ENCODE results near the gene CEP85.

CEP85 gene, protein sequence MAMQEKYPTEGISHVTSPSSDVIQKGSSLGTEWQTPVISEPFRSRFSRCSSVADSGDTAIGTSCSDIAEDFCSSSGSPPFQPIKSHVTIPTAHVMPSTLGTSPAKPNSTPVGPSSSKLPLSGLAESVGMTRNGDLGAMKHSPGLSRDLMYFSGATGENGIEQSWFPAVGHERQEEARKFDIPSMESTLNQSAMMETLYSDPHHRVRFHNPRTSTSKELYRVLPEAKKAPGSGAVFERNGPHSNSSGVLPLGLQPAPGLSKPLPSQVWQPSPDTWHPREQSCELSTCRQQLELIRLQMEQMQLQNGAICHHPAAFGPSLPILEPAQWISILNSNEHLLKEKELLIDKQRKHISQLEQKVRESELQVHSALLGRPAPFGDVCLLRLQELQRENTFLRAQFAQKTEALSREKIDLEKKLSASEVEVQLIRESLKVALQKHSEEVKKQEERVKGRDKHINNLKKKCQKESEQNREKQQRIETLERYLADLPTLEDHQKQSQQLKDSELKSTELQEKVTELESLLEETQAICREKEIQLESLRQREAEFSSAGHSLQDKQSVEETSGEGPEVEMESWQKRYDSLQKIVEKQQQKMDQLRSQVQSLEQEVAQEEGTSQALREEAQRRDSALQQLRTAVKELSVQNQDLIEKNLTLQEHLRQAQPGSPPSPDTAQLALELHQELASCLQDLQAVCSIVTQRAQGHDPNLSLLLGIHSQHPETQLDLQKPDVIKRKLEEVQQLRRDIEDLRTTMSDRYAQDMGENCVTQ
- 40.9 to 62.6 (median 49.6) reads per million in 3 experiments for total RNA-seq

DNA sequence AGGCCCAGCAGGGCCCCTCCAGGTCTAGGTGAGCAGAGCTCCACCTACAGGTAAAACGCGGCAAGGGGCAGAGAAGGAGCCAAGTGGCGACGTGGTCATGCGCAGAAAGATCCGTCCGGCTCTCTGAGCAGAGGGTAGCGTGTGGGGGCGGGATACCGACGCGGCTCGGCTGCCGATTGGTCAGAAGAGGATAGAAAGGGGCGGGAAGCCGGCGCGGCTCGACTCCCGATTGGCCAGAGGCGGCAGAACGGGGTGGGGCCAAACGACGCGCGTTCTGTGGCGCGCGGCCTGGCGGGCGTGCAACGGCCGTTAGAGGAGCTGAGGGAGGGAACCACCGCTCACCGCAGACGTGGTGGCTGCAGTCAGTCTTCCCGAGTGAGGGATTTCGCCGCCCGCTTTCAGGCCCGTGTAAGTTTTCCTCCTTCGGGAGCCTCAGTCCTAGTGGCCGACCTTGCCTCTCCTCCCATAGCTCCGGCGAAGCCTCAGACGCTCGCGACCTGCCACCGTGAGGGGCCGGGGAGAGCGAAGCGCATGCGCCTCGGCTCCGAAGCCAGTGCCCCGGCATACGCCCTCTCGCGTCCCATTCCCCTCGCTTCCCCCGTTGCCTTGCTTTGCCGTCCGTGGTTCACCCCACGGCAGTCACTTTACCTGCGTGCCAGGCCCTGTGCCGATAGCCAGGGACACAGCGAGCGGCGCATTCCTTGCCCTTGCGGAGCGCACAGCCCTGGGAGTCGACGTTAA is at the start of gene CEP85:
CEP85 (plus strand) TSS at position 298 of the 741 bp plus-strand sequence. CDS start 5,584 bp downstream, outside the sequence.
- DNase-seq, result peak; percentile 98

DNA sequence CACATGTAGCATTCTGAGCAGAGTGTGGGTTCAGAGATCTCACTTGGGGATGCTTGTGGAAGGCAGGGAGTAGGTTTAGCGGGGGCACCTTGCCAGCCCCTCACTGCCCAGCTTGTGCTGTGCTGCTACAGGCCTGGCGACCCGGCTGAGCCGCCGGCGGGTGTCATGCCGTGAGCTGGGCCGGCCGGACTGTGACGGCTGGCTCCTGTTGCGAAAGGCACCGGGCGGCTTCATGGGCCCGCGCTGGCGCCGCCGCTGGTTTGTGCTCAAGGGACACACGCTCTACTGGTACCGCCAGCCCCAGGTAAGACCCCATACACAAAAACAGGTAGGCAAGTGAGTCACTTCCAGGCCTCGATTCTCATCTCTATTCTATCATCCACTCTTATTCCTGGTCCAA is 49.1 kb upstream of the CEP85 start:
- DNase-seq, result no peak

DNA sequence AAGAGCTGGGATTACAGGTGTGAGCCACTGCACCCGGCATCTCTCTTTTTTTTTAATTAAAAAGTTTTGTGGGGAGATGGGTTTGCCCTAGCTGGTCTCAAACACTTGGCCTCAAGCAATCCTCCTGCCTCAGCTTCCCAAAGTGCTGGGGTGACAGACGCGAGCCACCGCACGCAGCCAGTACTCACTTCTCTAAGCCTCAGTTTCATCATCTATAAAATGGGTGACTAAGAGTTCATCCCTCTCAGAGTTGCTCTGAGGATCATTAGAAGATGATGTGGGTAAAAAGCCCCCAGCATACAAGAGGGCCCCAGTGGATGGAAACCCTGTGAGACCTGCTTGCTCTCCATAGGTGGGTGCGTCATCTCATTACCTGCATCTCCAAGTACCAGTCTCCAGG is 46.1 kb upstream of the CEP85 start:
- no peak for DNase-seq

DNA sequence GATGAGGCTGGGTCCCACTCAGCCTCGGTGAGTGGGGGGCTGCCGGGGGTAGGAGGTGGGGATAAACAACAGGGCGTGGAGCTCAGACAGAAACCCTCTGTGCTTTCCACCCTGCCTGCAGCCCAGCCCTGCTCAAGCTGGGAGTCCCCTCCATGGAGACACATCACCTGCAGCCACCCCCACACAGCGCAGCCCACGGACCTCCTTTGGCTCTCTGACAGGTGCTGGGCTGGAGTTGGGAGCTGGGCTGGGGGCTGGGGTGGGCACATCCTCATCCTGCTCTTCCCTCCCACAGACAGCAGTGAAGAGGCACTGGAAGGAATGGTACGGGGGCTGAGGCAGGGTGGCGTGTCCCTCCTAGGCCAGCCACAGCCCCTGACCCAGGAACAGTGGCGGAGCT is 45.5 kb upstream of the CEP85 start:
- DNase-seq, result no peak

DNA sequence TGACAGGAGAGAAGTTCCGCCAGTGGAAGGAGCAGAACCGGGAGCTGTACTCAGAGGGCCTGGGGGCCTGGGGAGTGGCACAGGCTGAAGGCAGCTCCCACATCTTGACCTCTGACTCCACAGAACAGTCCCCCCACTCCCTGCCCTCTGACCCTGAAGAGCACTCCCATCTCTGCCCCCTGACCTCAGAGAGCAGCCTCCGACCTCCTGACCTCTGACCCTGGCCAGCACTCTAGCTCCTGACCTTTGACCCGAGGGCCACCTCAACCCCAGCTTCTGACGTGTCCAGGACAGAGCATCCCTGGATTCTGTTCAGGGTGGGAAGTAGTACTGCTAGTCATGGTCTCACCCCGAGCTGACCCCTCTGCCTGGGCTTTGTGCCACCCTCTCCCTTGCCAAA is 44.7 kb upstream of the CEP85 start:
- no peak for DNase-seq

DNA sequence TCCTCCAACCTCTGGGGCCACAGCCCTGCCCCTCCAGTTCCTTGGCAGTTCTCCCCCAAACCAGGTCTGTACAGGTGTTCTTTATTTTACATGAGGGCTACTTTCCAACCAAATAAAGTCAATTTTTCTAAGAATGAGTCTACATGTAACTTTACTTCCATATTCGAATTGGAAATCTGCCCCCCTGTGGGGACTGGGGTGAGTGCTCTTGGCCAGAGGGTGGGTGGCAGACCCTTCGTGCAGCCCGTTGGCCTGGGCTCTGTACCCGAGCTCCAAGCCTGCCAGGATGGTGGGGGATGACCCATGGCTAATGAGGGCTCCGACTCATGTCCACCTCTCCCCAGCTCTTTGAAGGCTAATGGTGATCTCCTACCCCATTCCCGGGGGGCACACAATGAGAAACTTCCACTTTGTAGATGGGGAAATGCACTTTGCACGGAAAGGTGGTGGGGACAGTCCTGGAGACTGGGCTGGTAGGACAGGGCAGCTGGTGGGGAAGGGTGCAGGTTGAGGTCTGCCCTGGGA is 44.2 kb upstream of the CEP85 start:
- no peak for DNase-seq

DNA sequence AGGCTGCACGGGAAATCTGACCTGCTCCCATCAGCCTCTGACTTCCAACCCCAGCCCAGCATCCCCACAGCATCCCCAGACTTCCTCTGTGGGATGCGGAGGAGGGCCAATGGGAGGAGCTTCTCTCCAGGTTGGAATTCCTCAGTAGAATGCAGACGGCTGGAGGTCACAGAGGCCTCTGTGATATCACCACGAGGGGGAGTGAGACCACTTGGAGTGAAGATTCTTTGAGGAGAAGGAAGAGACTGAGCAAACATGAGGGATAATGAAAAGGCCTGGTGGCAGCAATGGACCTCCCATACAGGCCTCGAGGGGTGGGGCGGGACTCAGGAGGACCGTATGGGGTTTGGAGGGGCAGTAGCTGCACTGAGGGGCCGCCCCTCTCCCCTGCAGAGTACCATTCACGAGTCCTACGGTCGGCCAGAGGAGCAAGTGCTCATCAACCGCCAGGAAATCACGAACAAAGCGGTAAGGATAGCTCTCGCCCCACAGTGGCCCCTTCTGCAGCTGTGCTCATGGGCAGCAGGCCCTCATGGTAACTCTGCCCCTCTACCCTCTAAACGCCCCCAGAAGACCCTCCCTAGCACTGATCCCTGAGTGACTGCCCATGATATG is 43.5 kb upstream of the CEP85 start, which contains the start of gene CATSPER4:
CATSPER4 (plus strand) TSS at position 230 of the 615 bp plus-strand sequence; CDS start at position 256, 26 bp downstream.
- DNase-seq, result peak; percentile 14

DNA sequence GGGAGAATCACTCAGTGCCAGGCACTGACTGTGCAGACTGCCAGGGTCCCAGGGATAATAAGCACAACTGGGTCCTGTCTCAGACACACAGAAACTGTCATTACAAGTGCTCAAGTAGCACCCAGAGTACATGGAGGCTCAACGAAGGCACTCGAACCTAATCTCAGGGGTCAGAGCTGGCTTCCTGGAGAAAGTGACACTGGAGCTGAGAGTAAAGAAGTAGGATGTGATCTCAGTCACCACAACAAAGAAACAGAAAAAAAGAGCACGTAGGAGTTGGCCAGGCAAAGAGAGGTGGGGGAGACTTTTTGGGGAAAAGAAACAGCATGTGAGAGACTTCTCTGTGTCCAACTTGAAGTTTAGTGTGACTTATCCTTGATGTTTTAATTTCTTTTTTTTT is 42.3 kb upstream of the CEP85 start:
- no peak for DNase-seq

DNA sequence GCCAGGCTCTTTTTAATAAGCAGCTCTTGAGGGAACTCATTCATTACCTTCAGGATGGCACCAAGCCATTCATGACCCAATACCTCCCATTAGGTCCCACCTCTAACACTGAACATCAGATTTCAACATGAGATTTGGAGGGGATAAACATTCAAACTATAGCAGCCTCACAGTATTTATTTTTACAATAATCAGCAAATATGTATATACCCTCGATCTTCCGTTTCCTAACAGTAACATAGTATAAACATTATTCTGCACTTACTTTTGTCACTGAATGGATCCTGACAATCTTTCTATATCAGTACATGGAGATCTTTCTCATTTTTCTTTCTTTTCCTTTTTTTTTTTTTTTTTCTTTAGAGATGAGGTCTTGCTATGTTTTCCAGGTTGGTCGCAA is 38.2 kb upstream of the CEP85 start:
- DNase-seq, result no peak

DNA sequence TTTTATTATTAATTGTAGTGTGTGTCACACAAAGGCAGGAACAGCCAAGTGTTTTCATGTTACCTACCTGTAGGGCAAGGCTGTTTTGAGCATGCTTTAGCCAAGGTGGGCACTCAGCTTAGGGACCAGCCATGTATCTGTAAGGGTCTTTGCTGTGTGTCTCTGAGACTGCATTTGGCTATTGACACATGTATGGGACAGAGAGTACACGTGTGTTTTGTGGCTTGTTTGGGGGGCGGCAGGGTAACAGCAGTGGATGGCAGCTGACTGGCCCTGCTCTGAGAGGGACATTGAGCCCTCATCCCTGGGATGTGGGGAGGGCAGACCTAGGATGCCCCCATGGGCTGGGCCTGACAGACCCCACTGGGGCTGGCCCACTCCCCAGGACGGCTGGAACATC is 36.7 kb upstream of the CEP85 start:
- no peak for DNase-seq

DNA sequence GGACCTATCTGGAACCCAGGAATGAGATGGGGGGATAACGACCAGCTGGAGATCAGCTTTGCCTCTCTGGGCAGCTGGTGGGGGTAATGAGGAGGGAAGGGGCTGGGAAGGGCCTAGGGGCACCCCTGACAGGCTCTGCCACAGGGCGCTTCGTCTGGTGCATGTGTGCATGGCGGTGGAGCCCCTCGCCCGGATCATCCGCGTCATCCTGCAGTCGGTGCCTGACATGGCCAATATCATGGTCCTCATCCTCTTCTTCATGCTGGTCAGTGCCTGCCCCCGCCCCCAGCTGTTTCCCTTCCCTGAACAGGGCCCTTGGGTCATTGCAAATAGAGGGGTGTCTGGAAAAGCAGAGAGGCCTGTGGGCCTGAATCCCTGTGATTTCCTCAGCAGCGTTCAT is 36.2 kb upstream of the CEP85 start:
- DNase-seq, result no peak

DNA sequence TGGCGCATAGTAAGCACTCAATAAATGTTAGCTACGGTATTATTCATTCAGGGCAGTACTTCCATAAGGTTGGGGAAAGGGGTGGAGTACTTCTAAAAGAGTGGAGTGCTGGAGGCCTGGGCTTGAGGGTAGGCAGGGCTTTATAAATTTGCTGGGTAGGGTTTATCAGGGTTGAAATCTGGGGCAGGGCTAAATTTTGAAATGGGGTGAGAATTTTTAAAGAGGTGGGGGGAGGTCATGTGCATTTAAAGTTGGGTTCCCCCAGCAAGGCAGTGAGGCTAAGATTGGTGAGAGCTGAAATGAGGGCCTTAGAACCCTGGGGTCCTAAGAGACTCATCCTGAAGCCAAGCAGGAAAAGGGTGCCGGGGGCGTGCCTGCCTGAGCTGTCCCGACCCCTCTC is 33.6 kb upstream of the CEP85 start:
- no peak for DNase-seq

DNA sequence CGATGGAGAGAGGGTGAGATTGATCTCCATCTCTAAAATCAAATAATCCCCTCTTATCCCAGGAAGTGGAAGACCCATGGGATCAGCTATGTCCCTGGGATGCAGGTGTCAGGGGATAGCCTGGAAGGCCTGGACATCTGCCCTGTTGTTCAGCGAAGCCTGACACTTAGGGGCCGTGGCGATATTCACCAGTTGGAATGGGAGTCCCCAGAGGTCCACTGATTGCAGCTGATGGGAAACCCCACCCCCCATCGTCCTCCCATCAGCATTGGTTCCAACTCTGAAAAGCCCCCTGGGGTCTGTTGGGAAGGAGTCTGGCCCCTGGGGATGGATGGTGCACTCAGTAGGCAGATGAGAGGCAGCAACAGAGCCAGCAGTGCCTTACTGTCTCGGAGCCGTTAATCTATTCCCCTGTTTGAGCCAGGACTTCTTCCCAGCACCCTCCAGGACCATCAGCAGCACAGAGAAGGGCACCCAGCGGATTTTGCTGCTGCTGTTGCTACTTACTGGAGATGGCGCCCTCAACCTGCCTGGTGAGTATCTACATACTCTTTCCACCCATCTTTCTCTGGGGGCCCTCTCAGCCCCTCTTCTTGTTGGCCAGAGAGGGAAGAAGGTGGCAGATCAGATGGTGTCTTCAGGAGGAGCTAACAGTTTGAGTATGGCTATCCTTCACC is 30.2 kb upstream of the CEP85 start:
- DNase-seq, result no peak

DNA sequence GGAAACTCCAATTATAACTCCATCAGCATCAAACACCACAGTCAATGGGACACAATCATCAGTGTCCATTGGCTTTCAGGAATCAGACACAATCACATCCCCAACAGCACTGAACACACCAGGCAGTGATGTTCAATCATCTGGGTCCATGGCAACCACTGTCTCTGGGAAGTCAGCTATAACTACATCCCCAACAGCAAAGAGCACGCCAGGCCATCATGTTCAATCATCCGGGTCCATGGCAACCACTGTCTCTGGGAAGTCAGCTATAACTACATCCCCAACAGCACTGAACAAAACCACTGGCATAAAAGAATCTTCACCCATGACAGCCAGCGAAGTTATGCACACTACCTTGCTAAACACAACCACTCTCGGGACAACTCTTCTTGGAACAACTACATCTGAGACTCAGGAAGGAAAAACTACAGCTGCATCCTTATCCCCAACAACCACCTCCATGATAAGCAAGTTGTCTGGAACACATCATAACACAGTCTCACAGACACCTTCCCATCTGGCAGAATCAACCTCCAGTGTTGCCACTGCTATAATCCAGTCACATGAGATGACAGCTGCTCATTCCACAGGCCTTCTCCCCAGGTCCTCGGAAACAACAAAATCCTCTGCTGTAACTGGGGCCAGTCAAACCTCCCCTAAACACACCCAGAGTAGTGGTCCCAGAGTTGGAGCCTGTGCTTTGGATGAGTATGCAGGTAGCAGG is 23.7 kb upstream of the CEP85 start:
- no peak for DNase-seq

DNA sequence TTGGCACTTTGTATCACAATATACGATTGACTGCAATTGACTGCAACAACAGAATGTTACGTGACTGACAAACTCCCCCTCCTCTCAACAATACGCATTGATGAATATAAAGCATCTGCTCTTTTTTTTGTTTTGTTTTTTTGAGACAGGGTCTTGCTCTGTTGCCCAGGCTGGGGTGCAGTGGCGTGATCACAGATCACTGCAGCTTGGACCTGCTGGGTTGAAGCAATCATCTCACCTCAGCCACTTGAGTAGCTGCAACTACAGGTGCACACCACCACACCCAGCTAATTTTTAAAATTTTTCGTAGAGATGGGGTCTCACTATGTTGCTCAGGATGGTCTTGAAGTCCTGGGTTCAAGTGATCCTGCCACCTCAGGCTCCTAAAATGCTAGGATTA is 21.3 kb upstream of the CEP85 start:
- DNase-seq, result no peak

DNA sequence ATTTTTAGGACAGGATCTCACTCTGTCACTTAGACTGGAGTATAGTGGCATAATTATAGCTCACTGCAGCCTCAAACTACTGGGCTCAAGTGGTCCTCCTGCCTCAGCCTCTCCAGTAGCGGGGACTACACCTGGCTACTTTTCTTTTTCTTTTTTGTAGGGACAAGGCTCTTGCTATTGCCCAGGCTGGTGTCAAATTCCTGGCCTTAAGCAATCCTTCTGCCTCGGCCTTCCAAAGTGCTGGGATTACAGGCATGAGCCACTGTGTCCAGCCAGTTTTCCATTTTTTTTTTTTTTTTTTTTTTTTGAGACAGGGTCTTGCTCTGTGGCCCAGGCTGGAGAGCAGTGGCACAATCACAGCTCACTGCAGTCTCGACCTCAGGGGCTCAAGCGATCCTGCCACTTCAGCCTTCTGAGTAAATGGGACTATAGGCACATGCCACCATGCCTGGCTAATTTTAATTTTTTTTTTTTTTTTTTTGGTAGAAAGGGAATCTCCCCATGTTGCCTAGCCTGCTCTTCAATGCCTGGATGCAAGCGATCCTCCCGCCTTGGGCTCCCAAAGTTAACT is 20.6 kb upstream of the CEP85 start:
- DNase-seq, result no peak

DNA sequence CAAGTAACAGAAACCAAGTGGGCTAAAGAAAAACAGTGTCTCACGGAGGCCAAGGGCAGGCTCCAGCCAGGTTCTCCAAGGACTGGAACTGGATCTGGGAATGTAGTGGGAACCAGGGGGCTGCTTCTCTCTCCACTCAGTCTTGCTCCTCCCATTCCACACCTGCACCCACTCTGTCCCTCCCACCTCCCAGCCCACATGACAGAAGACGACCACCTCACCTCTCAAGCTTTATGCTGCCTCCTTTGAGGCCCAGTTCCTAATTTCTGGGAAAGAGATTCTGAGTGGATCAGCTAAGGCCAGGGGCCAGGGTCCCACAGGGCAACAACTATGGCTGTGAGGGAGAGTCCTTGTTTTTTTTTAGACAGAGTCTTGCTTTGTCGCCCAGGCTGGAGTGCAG is 18.8 kb upstream of the CEP85 start:
- no peak for DNase-seq

DNA sequence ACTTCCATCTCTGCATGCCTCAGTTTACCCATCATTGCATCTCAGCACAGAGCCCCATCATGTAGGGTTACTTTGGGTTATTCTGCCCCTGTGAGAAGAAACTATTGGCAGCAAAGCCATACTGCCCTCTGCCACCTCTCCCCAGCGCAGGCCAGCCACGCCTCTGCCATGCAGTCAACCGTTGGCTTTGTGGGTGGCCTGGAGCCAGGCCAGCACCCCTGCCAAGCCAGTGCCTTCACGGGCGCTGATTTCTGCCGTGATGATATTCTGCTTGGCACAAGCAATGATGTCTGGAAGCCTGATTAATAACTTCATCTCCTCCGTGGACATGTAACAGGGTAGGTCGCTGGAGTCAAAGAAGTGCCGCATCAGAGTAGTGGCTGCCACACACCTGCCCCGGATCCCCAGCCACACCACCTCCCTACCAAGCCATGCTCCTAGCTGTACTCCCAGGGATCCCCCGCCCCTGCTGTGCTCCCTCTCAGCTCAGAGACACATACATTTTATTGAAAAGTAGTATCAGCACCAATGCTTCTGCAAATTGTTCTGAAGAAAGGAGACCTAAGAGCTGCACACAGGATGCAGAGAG is 15.0 kb upstream of the CEP85 start:
- DNase-seq, result no peak

DNA sequence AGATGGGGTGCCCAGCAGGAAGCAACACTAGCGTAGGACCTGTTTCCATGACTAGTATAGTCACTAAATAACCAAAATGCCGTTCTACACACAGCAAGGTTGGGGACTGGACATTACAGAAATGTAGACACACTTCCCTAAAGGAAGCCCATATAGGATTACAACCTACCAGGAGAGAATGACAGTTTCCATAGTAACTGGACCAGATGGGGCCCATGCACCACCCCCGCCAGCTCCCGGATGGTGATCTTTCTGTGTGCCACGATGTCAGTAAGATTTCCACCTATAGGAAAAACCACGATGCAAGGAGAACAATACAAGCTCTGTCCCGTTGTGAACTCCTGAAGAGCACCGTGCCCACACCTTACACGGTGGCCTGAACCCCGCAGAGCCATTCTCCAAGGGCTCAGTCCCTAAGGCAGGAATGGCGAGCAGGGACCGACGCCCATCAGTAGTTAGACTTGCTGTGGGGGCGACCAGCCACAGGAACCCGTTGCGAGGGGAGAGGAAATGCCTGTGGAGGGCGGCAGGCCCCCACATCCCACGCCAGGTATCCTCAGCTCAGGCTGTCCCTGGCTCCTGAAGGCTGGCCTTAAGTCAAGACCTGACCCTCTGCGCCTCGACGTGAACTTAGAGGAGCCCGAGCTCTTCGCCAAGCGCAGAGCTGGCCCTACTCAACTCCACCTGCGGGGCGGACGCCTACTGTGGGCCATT is 13.6 kb upstream of the CEP85 start:
- DNase-seq, result no peak

DNA sequence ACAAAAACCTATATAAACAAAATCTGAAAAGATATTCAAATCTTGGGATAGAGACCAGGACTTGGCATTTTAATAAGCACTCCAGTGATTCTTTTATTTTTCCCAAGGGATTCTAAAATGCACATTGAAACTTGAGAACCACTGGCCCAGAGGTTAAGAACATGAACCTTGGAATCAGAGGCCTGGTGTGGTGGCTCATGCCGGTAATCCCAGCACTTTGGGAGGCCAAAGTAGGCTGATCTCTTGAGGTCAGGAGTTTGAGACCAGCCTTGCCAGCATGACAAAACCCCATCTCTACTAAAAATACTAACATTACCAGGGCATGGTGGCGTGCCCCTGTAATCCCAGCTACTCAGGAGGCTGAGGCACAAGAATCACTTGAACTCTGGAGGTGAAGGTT is 12.9 kb upstream of the CEP85 start:
- no peak for DNase-seq
